Esophagus squamous epithelium (tissue), 5 donors: ENCODE results near the gene WWOX. TPM values are rescaled to one million over a fixed set of nuclear protein-coding genes. Genes with fewer than 3 reads are reported as not detected.

Experiments used
- DNase-seq: peaks from one replicate; lab custom pipeline; 2025; lab: John Stamatoyannopoulos, UW
- H3K27ac ChIP-seq, 4 donors: fragments of 200-600 bp; sonication (generic); one replicate each; pipeline ENCODE4 v1.5.1; 2016 to 2019; ENCODE audit warnings: mild to moderate bottlenecking in 1 of 4
- H3K27me3 ChIP-seq, 4 donors: fragments of 200-600 bp; sonication (generic); 1 replicate in 3 of 4; 2 replicates in 1 of 4; pipeline versions ENCODE4 v1.5.1 to v1.6.0; 2017 to 2021; ENCODE audit warnings: antibody characterized with exemption in 1 of 4
- H3K36me3 ChIP-seq, 3 donors: fragments of 200-600 bp; sonication (generic); one replicate each; pipeline ENCODE4 v1.5.1; 2016 to 2019
- H3K4me1 ChIP-seq, 3 donors: fragments of 200-600 bp; sonication (generic); one replicate each; pipeline ENCODE4 v1.5.1; 2017 to 2019
- H3K4me3 ChIP-seq, 4 donors: fragments of 200-600 bp; sonication (generic); 1 replicate in 3 of 4; 2 replicates in 1 of 4; pipeline ENCODE4 v1.5.1; 2016 to 2019; ENCODE audit warnings: mild to moderate bottlenecking in 2 of 4, moderate library complexity in 1 of 4
- H3K9me3 ChIP-seq, 3 donors: fragments of 200-600 bp; sonication (generic); one replicate each; pipeline ENCODE4 v1.5.1; 2016 to 2019
- CTCF ChIP-seq, 6 experiments: fragments of 450-650 bp in 4 of 6; fragments of 200-600 bp in 2 of 6; sonication (generic) in 2 of 6; IDR thresholded peaks; one replicate each; pipeline ENCODE4 v1.5.1; 2016 to 2019; ENCODE audit warnings: antibody characterized with exemption in 6 of 6, mild to moderate bottlenecking in 4 of 6, moderate library complexity in 4 of 6
- POLR2A ChIP-seq, 4 donors: fragments of 450-650 bp; IDR thresholded peaks; one replicate each; pipeline ENCODE4 v1.6.1; 2017; ENCODE audit warnings: antibody characterized with exemption in 4 of 4, mild to moderate bottlenecking in 4 of 4, moderate library complexity in 3 of 4
- WGBS, 2 donors: methylation state at CpG; one replicate each; pipeline ENCODE4 v1.1.5; 2018; 5-methylcytosine and 5-hydroxymethylcytosine counted together
- intact Hi-C: fragments of 100-400 bp; cut with DNase I; formaldehyde crosslinking; loops from one replicate; pipeline ENCODE4 v1.15.0; 2022
- total RNA-seq, 4 donors: library from RNA; depleted of rRNA; stranded (reverse); fragments of >200 nt; gene quantifications; one replicate each; pipeline ENCODE4 v1.1.0, GENCODE V29; 2016
- donor health status: DM: yes; HTN: yes; CAD: no.

The WWOX gene
- total RNA-seq, 4 donors from 2014 or later: 20.9 to 31.1 (median 27.5) TPM

- Histone ChIP-seq H3K9me3 (no peaks in the 10 kb centered on the region), H3K27ac (no peak overlapping the region), H3K4me1 (peaks cover 9 to 74% (median 15%) of the 10 kb centered on the region in 3 donors)
Observed at GRCh38 chr16:78102122-78102660, 2.7 kb downstream of the WWOX start.

GRCh38 chr16:78102865-78103264, 3.4 kb downstream of the WWOX start:
- TF ChIP-seq CTCF (IDR thresholded peaks at IDR 0.05): no peak
- TF ChIP-seq POLR2A (IDR thresholded peaks at IDR 0.05): no peak
- intact Hi-C loops: no loop called here
- DNase-seq: no peak
- Histone ChIP-seq H3K36me3 (no peaks in the 10 kb centered on the region), H3K27me3 (no peaks in the 10 kb centered on the region), H3K27ac (no peak overlapping the region), H3K9me3 (no peaks in the 10 kb centered on the region), H3K4me3 (no peak overlapping the region), H3K4me1 (peaks cover 9 to 67% (median 15%) of the 10 kb centered on the region in 3 donors)
- WGBS, 2 donors: 64 to 65% methylated on average over 8 to 10 of the region's 11 CpGs

More at GRCh38 chr16:78102122-78102660, 2.7 kb downstream of the WWOX start:
- Histone ChIP-seq H3K36me3 (no peaks in the 10 kb centered on the region), H3K27me3 (no peaks in the 10 kb centered on the region), H3K4me3 (no peak overlapping the region)
- 42 to 86% methylated on average over 3 of the region's 5 CpGs for WGBS, 2 donors
- intact Hi-C loops: no loop called here
- TF ChIP-seq CTCF (IDR thresholded peaks at IDR 0.05) (no peak), POLR2A (IDR thresholded peaks at IDR 0.05) (no peak)
- no peak for DNase-seq

- peaks cover 0 to 48% (median 8%) of the 10 kb centered on the region in 3 donors for H3K4me1 ChIP-seq
- H3K4me3 ChIP-seq: no peak overlapping the region
- intact Hi-C loops: no loop called here
- no peaks in the 10 kb centered on the region for H3K9me3 ChIP-seq
- DNase-seq: no peak
- TF ChIP-seq CTCF (IDR thresholded peaks at IDR 0.05) (no peak), POLR2A (IDR thresholded peaks at IDR 0.05) (no peak)
- H3K36me3 ChIP-seq: peaks cover 0 to 22% (median 0%) of the 10 kb centered on the region in 3 donors
- H3K27ac ChIP-seq: peak overlapping the region in 2 of 4 donors; percentile 40 to 42
- H3K27me3 ChIP-seq: no peaks in the 10 kb centered on the region
- WGBS, 2 donors: 37 to 46% methylated on average over 4 of the region's 4 CpGs
Observed at GRCh38 chr16:78105517-78105916, 6.1 kb downstream of the WWOX start.

- Histone ChIP-seq H3K36me3 (peaks cover 0 to 33% (median 0%) of the 10 kb centered on the region in 3 donors), H3K9me3 (no peaks in the 10 kb centered on the region), H3K4me1 (peaks cover 0 to 38% (median 7%) of the 10 kb centered on the region in 3 donors), H3K4me3 (no peak overlapping the region), H3K27ac (no peak overlapping the region), H3K27me3 (no peaks in the 10 kb centered on the region)
- TF ChIP-seq POLR2A (IDR thresholded peaks at IDR 0.05) (no peak), CTCF (IDR thresholded peaks at IDR 0.05) (no peak)
- DNase-seq: no peak
- WGBS, 2 donors: 76 to 83% methylated on average over 7 to 8 of the region's 8 CpGs
- intact Hi-C loops: no loop called here
Observed at GRCh38 chr16:78106686-78107085, 7.2 kb downstream of the WWOX start.

- WGBS, 2 donors: 73 to 91% methylated on average over 5 of the region's 5 CpGs
Observed at GRCh38 chr16:78108451-78108850, 9.0 kb downstream of the WWOX start.

More at GRCh38 chr16:78108451-78108850, 9.0 kb downstream of the WWOX start:
- Histone ChIP-seq H3K27ac (no peak overlapping the region), H3K4me3 (no peak overlapping the region), H3K4me1 (peaks cover 0 to 22% (median 7%) of the 10 kb centered on the region in 3 donors), H3K9me3 (no peaks in the 10 kb centered on the region), H3K36me3 (peaks cover 0 to 49% (median 0%) of the 10 kb centered on the region in 3 donors), H3K27me3 (no peaks in the 10 kb centered on the region)
- DNase-seq: no peak
- intact Hi-C loops: no loop called here
- TF ChIP-seq CTCF (IDR thresholded peaks at IDR 0.05) (no peak), POLR2A (IDR thresholded peaks at IDR 0.05) (no peak)
